Measurements from ENCODE around the gene SLC66A2.
"Not testable (repeated sequence)": the region's sequence is repeated elsewhere in the genome, so short reads cannot be mapped to it uniquely, and the experiment has no call there.

Gene SLC66A2

DNA sequence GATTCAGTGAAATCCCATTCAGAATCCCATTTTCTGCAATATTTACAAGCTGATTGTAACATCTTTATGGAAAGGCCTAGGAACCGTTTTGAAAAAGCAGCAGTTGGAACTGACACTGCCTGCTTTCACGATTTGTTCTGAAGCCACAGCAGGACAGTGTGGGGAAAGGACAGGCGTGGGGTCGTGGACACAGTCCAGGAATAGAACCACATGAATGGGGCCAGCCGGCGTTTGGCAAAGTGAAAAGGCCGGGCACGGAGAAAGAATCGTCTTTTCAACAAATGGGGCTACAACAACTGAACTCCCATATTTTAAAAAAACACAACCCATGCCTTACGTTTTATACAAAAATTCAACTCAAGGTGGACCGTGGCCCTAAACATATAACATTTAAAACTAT is 69.8 kb downstream of the SLC66A2 start:
- no peak for DNase-seq (ENCODE audit: low read depth in 2 of 2)

DNA sequence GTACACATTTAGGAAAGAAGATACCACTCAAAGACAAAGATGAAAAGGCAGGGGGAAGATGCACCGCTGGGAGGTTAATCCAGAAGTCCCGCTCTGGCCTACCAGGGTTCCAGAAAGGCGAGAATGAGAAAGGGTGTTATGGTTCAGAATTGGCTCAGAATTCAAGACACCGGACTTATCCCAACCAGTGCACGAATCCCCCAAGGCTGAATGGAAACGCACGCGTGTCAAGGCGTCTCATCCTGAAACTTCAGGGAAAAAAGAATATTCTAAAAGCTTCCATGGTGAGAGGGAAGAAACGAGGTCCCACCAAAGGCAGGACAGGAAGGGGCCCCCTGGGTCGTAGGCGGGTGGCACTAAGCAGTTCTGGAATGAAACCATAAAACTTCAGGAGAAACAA is 71.9 kb downstream of the SLC66A2 start:
- DNase-seq (ENCODE audit: low read depth in 2 of 2) = no peak

DNA sequence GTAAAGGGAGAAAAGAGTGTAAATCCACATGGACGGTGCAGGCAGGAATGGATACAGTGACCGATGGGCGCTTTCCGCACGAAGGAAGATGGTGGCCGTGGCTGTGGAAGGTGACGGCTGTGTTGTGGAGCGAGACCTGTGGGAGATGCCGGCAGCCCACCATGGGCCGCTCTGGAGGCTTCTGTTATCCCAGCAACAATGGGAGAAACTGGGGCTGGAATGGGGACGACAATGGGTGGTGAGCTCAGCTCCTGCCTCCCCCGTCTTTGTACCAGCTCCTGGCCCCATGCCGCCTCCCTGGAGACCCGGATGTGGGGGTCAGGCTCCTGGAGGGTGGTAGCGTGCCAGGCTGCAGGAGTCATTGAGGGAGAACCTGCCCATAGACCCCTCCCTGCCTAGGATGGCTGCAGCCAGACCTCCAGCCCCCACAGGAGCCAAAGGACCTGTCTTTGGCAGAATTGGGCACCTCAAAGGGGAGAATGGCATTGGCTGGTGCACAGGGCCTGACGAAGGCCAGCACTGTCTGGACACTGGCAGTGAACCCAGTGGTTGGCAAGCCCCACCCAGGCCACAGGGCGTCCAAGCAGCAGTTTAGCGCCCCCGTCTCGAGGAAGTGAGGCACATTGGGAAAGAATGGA is 72.6 kb downstream of the SLC66A2 start:
- no peak for DNase-seq (ENCODE audit: low read depth in 2 of 2)

DNA sequence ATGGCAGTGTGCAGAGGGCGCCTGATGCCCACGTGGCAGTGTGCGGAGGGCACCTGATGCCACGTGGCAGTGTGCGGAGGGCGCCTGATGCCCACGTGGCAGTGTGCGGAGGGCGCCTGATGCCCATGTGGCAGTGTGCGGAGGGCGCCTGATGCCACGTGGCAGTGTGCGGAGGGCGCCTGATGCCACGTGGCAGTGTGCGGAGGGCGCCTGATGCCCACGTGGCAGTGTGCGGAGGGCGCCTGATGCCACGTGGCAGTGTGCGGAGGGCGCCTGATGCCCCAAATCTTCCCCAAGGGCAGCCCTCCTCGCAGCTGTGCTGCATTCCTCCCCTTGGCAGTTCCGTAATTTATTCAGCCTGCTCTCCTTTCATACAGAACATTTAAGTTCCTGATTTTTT is 73.2 kb downstream of the SLC66A2 start:
- not testable (repeated sequence) for DNase-seq (ENCODE audit: low read depth in 2 of 2)

DNA sequence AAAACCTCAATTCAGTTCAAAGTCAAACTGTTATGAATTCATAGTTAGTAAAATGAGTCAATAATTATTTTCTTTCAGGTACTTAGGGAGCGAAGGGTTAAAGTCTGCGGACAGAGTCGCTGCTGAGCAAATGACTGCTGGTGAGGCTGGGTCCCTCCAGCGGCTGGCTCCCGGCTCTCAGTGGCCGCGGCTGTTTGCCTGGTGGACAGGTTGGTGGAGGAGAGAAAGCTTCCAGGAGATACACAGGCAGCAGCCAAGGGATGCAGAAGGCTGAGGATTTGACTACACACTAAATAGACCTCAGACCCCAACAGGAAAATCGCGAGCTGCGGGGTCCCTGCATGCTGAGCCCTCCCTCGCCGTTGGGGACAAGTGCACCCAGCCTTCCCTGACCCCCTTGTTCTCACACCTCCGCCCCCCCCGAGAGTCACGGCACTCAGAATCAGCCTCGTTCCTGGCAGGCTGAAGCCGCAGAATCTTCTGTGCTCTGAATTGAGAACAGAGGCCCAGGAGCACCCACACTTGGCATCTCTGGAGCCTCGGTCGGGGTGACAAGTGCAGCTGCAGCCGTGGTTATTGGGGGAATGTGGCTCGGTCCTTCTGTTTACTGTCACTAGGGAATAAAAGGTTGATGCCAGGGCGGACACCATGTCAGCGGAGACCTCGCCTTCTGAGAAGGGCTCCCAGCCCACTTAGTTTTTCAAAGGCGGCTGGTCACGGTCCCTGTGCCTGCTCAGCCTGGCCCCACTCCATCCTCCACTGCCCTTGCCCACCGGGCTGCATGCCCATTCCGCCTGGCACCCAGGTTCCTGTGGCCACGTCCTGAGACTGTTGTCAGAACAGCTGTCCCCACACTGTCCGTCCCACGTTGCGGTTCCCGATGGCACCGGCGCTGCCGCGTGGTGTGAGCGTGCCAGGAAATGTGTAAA is 74.0 kb downstream of the SLC66A2 start:
- no peak for DNase-seq (ENCODE audit: low read depth in 2 of 2)

DNA sequence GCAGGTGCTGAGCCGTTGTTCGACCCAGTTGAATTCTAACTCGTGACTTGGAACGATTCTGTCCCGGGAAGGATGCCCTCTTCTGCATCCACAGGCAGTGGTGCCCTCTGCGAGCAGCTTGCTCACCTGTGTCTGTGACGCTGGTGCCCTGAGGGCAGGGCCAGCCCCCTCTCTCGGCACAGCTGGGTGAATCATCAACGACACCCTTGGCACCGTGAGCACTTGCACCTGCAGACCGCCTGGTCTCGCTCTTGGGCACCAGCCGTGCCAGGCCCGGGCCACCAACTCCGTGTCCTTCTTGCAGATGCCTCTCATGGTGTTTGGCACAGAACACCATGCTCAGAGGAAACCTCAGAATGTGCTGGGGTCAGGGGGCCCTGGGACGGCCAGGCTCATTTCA is 75.0 kb downstream of the SLC66A2 start:
- DNase-seq (ENCODE audit: low read depth in 2 of 2) = no peak

DNA sequence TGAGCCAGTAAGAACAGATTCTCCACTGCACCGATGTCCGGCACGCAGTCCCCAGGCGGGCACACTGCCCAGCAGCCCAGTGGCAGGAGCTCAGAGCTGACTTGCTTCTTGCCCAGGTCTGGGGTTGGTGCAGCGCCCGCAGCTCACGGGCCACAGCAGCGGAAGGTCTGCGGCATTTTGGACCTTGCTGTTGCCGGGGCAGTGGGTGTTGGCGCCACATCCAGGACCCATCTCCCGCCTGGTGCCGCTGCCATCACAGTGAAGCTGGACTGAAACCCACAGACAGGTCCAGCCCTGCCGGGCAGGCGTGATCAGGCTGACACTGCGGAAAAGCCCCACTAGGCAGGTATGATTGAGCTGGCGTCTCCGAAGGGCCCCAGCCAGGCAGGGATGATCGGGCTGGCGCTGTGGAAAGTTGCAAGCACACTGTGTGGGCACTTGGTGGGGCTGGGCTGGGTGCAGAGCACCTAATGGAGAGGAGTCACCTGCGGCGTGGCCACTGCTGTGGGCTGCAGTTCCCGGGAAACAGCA is 75.5 kb downstream of the SLC66A2 start:
- DNase-seq (ENCODE audit: low read depth in 2 of 2) = no peak

DNA sequence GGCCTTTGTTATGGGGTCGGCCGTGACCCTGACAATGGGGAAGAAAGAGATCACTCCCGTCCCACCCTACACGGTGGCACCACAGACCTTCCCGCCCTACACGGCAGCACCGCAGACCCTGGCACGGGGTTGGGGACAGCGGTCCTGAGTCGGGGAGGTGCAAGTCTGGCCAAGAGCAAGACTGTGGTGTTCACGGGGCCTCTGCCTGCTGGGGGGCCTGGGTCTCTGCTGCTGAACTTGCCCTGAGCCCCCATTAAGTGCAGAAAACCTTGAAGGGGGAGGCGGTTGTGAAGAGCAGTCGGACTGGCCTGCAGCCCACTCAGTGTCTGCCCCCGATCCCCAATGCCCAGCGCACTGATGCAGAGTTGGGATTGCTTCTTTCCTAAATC is 75.9 kb downstream of the SLC66A2 start:
- DNase-seq (ENCODE audit: low read depth in 2 of 2) = no peak

DNA sequence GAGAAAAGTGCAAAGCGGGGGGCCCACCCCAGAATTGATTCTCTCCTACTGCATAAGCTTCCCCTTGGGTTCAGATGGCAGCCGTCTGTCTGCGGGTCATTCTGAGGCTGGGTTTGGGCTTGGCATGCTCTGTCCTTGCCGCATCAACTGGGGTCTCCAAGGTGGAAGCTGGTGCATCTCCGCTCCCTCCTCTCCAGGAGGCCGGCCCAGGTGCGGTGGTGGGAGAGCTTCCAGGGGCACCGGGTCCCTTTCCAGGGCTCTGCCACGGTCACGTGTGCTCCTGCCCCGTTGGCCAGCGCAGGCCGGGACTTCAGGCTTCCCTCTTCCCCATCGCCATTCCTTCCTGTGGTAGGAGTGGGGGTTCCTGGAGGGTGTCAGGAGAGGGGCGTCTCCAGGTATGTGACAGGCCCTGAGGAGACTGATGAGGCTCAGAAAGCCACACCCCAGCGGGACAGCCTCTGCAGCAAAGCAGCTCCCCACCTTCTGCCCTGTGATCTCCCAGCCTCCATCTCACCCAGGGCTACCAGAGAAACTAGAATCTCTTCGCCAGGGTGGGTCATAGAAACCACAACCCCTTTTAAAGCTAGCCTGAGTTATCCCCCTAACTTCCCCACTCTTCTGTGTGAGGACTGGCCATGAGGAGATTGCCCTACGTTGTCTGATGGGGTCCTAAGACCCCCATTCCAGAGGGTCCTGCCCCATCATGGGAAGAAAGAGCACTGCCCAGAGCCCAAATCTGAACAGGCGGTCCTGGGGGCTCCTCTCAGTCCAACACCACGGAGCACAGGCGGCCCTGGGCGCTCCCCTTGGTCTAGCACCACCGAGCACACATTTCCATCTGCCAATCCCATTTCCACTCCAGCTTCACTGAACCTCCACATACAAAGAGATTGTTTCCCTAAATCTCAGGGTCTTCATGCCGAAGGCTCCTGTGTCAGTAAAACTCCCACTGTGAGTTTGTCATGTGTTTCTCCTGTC is 76.6 kb downstream of the SLC66A2 start:
- no peak for DNase-seq (ENCODE audit: low read depth in 2 of 2)

DNA sequence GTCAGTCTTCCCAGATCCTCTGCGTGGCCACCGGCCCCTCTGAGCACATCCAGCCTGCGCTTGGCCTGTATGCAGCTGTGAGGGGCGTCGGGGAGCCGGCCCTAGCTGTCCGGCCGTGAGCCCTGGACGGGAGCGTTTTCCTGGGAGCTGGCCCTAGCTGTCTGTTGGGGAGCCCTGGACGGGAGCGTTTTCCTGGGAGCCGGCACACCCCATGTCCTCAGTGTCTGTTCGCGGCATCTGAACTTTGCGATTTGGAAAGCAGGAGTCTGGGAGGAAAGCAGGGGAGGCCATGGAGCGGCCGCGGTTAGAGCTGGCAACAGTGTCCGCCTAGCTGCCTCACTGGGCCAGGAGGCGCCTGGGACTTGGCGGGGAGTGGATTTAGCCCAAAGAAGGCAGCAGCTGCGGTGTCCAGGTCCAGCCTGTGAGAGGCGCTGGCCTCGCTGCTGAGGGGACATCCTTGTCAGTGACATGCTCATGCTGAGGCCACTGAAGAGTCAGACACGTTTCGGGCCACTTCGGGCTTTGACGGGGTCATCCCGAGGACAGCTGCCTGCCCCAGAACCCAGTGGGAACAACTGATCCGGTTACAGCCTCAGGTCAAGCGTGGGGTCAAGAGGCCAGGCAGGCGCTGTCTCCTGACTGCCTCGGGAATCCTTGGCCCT is 77.9 kb downstream of the SLC66A2 start:
- DNase-seq (ENCODE audit: low read depth in 2 of 2) = no peak

DNA sequence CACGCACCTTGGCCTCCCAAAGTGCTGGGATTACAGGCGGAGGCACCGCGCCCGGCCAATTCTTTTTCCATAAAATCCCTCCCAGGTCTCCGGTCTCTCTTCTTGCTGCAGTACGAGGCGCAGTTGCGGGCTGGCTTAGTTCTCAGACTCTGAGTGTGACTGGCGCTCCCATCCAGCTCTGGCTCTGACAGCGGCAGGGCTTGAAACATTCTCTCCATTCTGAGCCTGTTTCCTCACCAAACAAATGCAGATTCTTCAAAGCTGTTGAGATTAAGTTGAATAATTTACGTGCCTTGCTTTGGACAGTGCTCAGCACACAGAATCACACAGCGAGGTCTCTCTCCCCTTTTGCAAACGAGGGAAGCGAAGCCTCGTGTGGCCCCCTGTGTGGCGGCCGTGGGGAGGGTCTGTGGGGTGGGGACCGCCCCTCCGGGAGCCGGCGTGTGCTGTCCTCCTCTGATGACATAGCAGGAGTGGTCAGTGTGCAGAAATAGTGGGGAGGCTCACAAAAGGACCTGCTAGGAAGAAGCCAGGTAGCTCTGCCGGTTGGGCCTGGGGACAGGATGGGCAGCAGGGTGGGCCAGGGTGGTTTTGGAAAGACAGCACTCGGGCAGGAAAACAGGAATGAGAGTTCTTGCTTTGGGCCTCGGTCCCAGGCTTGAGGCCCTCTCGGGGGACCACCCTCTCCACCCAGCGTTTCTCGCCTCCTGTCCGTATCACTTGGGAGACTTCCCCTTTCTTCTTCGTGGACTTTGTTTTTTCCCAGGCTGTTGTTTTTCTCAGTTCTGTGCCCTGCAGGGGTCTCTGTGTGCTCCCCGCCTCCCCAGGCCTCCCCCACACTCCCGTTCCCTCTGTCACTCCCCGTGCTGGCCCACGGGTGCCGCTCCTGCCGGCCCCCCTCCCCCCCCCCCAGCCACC is 78.7 kb downstream of the SLC66A2 start:
- no peak for DNase-seq (ENCODE audit: low read depth in 2 of 2)

DNA sequence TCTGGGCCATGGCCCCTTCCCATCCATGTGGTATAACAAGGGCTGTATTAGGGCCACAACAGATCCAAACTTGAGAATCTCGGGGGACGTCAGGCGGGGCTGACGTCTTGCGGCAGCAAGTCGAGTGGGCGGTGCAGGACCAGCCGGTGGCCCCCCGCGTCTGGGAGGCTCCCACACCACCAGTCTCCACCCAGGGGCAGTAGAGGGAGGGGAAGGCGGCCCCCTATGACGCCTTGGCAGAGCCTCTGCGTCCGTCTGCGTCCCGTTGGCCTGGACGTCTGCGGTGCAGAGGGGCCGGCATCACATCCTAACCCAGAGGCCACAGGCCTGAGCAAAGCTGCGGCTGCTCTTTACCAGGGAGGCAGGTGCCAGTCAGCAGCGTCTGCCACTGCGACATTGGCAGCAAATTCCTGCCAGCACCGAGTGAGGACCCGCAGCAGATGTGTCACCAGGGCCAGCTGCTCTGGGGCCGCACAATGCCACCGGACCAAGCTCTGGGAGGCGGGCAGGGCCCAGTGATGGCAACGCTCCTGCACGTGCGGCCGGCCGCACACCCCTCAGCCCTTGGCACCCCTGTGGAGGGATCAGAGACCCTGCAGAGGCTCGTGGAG is 79.9 kb downstream of the SLC66A2 start:
- no peak for DNase-seq (ENCODE audit: low read depth in 2 of 2)

DNA sequence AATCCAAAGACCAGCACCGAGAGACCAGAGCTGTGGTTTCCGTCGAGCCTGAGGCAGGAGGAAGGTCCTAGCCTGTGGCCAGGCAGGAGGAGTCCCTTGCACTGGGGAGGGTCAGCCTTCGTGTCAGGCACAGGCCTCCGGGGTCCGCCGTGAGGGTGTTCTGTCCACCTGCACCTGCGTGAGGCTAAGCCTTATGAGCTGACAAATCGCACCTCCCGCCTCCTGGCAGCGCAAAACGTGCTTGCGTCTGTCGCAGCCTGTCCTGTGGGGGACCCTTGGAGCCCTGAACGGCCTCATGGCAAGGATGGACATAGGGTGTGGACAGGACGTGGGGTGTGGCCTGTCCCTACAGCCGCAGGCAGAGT is 80.4 kb downstream of the SLC66A2 start:
- no peak for DNase-seq (ENCODE audit: low read depth in 2 of 2)

DNA sequence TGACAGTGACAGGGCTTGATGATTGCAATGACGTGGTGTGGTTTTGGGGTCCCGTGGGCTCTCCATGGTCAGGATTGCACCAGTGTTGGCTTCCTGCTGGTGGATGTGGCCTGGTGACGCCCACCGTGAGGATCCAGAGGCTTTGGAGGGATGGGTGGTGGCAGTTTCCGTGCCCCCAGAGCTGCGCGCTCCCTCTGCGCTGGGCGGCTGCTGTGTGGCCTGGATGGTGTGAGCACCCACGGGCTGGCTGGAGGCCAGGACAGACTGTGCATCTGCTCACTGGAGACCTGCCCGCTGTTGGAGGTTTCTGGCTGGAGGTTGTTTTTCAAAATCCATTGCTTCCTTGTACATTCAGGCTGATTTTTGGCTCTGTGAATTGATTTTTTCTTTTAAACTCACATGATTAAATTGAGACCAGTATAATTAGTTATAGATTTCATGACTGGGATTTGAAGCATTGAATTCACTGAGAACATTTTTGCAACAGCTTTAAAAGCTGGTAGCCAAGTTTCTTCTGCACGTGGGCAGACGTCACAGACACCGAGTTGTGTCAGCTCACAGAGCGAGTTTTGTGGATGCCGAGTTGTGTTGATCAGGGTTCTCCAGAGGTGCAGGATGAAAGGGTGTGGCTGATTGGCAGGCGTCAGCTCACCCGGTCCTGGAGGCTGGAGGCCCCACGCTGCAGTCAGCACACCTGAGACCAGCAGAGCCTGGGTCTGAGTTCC is 81.0 kb downstream of the SLC66A2 start:
- no peak for DNase-seq (ENCODE audit: low read depth in 2 of 2)

DNA sequence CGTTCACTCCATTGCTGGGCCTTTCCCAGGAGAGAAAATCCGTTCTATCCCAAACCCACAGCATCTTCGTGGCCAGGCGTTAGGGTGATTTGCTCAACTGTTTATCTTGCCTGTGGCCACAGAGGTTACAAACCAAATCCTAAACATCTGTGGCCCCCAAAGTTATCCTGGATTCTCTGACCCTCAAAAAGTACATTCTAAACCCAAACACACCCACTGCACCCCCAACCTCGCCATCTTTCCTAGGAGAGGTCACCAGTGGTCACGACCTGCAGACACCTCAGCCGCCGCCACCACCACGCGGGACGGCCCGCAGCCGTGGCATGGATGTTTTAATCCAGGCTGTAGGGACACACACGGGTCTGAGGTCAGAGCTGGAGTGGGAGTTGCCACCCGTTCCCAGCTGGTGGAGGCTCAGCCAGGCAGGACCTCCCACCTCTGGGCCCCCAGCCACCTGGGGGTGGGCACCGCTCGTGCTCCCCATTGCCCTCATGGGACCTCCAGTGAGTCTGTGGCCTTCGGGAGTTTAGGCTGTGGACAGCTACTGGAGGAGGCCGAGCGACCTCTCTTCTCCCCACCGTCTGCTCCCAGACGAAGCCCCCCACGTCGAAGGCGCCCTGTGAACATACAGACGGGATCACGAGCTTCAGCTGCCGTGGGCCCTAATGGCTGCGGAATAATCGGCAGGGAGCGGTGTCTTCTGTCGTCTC is 81.7 kb downstream of the SLC66A2 start:
- DNase-seq (ENCODE audit: low read depth in 2 of 2) = no peak

DNA sequence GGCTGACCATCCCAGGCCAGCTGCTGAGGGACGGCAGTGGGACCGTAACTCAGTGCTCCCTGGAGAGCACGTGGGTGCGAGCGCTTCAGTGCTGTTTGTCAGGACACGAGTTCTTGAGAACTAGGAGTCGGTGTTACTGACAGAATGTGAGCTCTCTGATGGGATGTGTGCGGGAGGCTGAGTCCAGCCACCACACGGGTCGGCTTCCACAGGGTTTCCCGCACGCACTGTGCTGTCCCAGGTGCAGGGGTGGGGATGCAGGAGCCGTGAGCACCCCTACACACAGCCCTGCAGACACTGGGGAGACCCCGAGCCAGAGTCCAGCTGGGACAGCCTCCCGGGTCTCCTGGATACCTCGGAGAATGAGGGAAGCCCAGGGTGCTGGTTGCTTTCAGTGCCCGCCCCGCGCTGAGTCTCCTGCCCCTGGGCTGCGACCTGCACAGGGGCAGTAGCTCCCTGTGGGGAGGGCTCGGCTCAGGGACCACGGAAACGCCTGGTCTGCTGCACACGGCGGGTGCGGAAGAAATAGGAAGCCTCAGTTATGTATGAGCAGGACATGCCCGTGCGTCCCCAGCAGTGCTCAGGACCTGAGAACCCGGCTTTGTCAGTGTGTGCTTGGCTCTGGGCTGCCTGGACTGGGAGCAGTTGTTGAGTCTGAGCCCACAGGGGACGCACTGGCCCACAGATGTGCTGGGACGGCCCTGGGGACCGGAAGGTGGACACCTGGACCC is 82.5 kb downstream of the SLC66A2 start:
- no peak for DNase-seq (ENCODE audit: low read depth in 2 of 2)

DNA sequence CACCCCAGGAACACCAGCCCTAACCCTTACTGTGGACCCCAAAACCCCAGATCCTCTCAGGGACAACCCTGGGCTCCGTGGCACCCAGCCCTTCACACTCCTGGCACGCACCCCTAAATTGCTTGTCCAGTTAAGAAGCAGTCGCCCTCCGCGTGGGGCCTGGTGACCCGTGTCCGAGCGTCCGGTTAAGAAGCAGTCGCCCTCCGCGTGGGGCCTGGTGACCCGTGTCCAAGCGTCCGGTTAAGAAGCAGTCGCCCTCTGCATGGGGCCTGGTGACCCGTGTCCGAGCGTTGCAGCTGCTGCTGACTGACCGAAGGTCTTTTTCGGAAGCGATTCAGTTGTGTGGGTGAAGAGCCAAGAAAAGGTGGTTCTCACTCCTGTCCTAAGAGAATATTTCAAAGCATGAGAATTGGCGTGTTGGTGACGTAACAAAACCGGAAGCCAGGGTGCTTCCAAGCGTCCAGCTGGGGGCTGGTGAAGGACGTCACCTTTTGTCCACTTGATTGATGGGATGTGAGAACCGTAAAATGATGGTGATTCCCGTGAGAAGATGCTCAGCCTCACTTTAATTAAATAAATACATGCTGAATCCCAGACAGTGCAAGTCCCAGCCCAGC is 83.2 kb downstream of the SLC66A2 start:
- no peak for DNase-seq (ENCODE audit: low read depth in 2 of 2)

Data from fibroblast of skin of left biceps (primary cell).